HCT116 (cell line): ENCODE measurements around the gene DNAAF8. TPM values are rescaled to one million over a fixed set of nuclear protein-coding genes. Genes with fewer than 3 reads are reported as not detected.

ENCODE experiments used
- ATAC-seq: fragments of 200-7000 bp; cut with Tn5 transposase; 2 replicates; pipeline ENCODE4 v1.9.1; 2020; ENCODE audit warnings: mild to moderate bottlenecking, moderate library complexity
- BruUV-seq: library from RNA; stranded (reverse); fragments of 400-500 nt; replicated peaks from 2 replicates; lab custom pipeline; 2021; lab: Mats Ljungman, UMichigan
- CTCF ChIA-PET: fragments of 300-600 bp; sonication (Branson Sonifier 250); formaldehyde crosslinking; loops from one replicate; lab custom pipeline; 2021; ENCODE audit warnings: antibody characterized with exemption; lab: Charles Lee
- POLR2A ChIA-PET: fragments of 300-600, 350-600 bp; sonication (Branson Sonifier 250); formaldehyde crosslinking; loops from one replicate; lab custom pipeline; 2021; ENCODE audit warnings: antibody characterized with exemption; lab: Charles Lee
- RAD21 ChIA-PET, 2 experiments: fragments of 300-600 bp; sonication (Branson Sonifier 250); formaldehyde crosslinking; loops; one replicate each; lab custom pipeline; 2023; ENCODE audit warnings: low total read pairs in 2 of 2; ENCODE audit not compliant: uncharacterized antibody in 2 of 2, unreplicated experiment in 2 of 2, low non-redundant PET in 1 of 2; lab: Charles Lee
- DNase-seq: peaks from one replicate; pipeline ENCODE4 v3.0.0-alpha.2; 2010; ENCODE audit warnings: low read depth, low spot score
- H2AFZ ChIP-seq: fragments of 200-600 bp; shearing (Covaris generic), sonication (generic); 2 replicates; pipeline ENCODE4 v1.6.1; 2017; ENCODE audit warnings: low read depth, mixed run types, mixed read lengths, antibody characterized with exemption, low read length; ENCODE audit not compliant: poor library complexity, severe bottlenecking
- H3K27ac ChIP-seq: 2 replicates; pipeline ENCODE4 v1.5.1; 2012; ENCODE audit warnings: low read depth, low read length
- H3K27me3 ChIP-seq: fragments of 200-600 bp; sonication (generic); 2 replicates; pipeline ENCODE4 v1.6.1; 2016; ENCODE audit warnings: mixed run types, low read length, mixed read lengths; ENCODE audit not compliant: insufficient read depth
- H3K36me3 ChIP-seq, 2 experiments: fragments of 200-500 bp in 1 of 2; fragments of 200-600 bp in 1 of 2; sonication (Bioruptor generic) in 1 of 2; sonication (generic) in 1 of 2; 2 replicates each; pipeline versions ENCODE4 v1.5.1 to v1.6.1; 2014 to 2016; ENCODE audit warnings: low read length in 2 of 2, inconsistent platforms in 1 of 2, mixed read lengths in 1 of 2, mixed run types in 1 of 2; ENCODE audit not compliant: insufficient read depth in 2 of 2, control insufficient read depth in 1 of 2
- H3K4me1 ChIP-seq, 2 experiments: fragments of 200-600 bp in 1 of 2; sonication (generic) in 1 of 2; 2 replicates each; pipeline versions ENCODE4 v1.5.1 to v1.6.1; 2012 to 2017; ENCODE audit warnings: low read length in 2 of 2, inconsistent platforms in 1 of 2, mild to moderate bottlenecking in 1 of 2, mixed read lengths in 1 of 2, mixed run types in 1 of 2, moderate library complexity in 1 of 2; ENCODE audit not compliant: insufficient read depth in 2 of 2, control insufficient read depth in 1 of 2
- H3K4me2 ChIP-seq: fragments of 200-600 bp; sonication (generic); 2 replicates; pipeline ENCODE4 v1.6.1; 2017; ENCODE audit warnings: mixed run types, low read length, mixed read lengths
- H3K4me3 ChIP-seq, 2 experiments: fragments of 200-600 bp in 1 of 2; sonication (generic) in 1 of 2; replicated peaks in 1 of 2; 2 replicates each; pipeline ENCODE4 v1.5.1; 2011 to 2016; ENCODE audit warnings: low read length in 2 of 2, control low read depth in 1 of 2, low read depth in 1 of 2, mild to moderate bottlenecking in 1 of 2, mixed read lengths in 1 of 2, mixed run types in 1 of 2
- H3K79me2 ChIP-seq: fragments of 200-600 bp; sonication (generic); 2 replicates; pipeline ENCODE4 v1.6.1; 2017; ENCODE audit warnings: mild to moderate bottlenecking, mixed run types, low read length, moderate library complexity, mixed read lengths; ENCODE audit not compliant: insufficient read depth
- H3K9ac ChIP-seq: fragments of 200-600 bp; sonication (generic); 2 replicates; pipeline ENCODE4 v1.6.1; 2016; ENCODE audit warnings: low read length, mixed read lengths
- H3K9me2 ChIP-seq: fragments of 200-600 bp; sonication (generic), shearing (Covaris generic); 2 replicates; pipeline ENCODE4 v1.6.1; 2017; ENCODE audit warnings: mixed run types, mild to moderate bottlenecking, moderate library complexity; ENCODE audit not compliant: insufficient read depth
- H3K9me3 ChIP-seq, 2 experiments: fragments of 200-500 bp in 1 of 2; fragments of 200-600 bp in 1 of 2; sonication (Bioruptor generic) in 1 of 2; sonication (generic) in 1 of 2; 2 replicates each; pipeline ENCODE4 v1.6.1; 2014 to 2017; ENCODE audit warnings: low read length in 2 of 2, mixed read lengths in 2 of 2, inconsistent platforms in 1 of 2, low read depth in 1 of 2, mild to moderate bottlenecking in 1 of 2, mixed run types in 1 of 2, moderate library complexity in 1 of 2; ENCODE audit not compliant: control insufficient read depth in 1 of 2, insufficient read depth in 1 of 2
- H4K20me1 ChIP-seq: fragments of 200-600 bp; sonication (generic), shearing (Covaris generic); 2 replicates; pipeline ENCODE4 v1.6.1; 2017; ENCODE audit warnings: mixed run types, mild to moderate bottlenecking, moderate library complexity; ENCODE audit not compliant: insufficient read depth
- CBX3 ChIP-seq: IDR thresholded peaks from 2 replicates; pipeline ENCODE4 v1.6.1; 2012; ENCODE audit warnings: low read depth
- EGR1 ChIP-seq: IDR thresholded peaks from 2 replicates; pipeline ENCODE4 v1.6.1; 2012; ENCODE audit warnings: low read depth
- EZH2phosphoT487 ChIP-seq: fragments of 200-600 bp; IDR thresholded peaks from 2 replicates; pipeline ENCODE4 v1.6.1; 2018; ENCODE audit warnings: antibody characterized with exemption, borderline replicate concordance
- FOSL1 ChIP-seq: IDR thresholded peaks from 2 replicates; pipeline ENCODE4 v1.6.1; 2012; ENCODE audit warnings: low read depth
- JUND ChIP-seq: IDR thresholded peaks from 2 replicates; pipeline ENCODE4 v1.6.1; 2012
- POLR2AphosphoS5 ChIP-seq: IDR thresholded peaks from 2 replicates; pipeline ENCODE4 v1.6.1; 2011; ENCODE audit warnings: mild to moderate bottlenecking, low read depth, low read length, moderate library complexity
- RAD21 ChIP-seq: IDR thresholded peaks from 2 replicates; pipeline ENCODE4 v1.6.1; 2012; ENCODE audit warnings: low read depth, mild to moderate bottlenecking
- SIN3A ChIP-seq: IDR thresholded peaks from 2 replicates; pipeline ENCODE4 v1.6.1; 2012; ENCODE audit warnings: low read depth
- SRF ChIP-seq: IDR thresholded peaks from 2 replicates; pipeline ENCODE4 v1.6.1; 2012; ENCODE audit warnings: low read depth
- TCF7L2 ChIP-seq: IDR thresholded peaks from 2 replicates; pipeline ENCODE4 v1.7.0; 2011; ENCODE audit warnings: borderline replicate concordance, inconsistent platforms; ENCODE audit not compliant: insufficient read depth, insufficient read length; ENCODE audit errors: extremely low read depth
- ZNF274 ChIP-seq: fragments of 200-500 bp; sonication (Bioruptor generic); IDR thresholded peaks from 2 replicates; pipeline ENCODE4 v1.6.1; 2014; ENCODE audit warnings: mild to moderate bottlenecking, low read depth, low read length, inconsistent platforms
- intact Hi-C: fragments of 100-400 bp; cut with micrococcal nuclease; formaldehyde crosslinking; loops from 2 replicates; pipeline ENCODE4 v1.10.0; 2022
- total RNA-seq: library from RNA; stranded (reverse); gene quantifications from one replicate; pipeline ENCODE4 v1.2.1, GENCODE V29; 2021; ENCODE audit not compliant: unreplicated experiment
- TF ChIP-seq, protein P1 (sequence below): IDR thresholded peaks from 2 replicates; pipeline ENCODE4 v1.6.1; 2012

Gene DNAAF8
- total RNA-seq, 1 experiment from 2014 or later, result 1.0 TPM

DNA sequence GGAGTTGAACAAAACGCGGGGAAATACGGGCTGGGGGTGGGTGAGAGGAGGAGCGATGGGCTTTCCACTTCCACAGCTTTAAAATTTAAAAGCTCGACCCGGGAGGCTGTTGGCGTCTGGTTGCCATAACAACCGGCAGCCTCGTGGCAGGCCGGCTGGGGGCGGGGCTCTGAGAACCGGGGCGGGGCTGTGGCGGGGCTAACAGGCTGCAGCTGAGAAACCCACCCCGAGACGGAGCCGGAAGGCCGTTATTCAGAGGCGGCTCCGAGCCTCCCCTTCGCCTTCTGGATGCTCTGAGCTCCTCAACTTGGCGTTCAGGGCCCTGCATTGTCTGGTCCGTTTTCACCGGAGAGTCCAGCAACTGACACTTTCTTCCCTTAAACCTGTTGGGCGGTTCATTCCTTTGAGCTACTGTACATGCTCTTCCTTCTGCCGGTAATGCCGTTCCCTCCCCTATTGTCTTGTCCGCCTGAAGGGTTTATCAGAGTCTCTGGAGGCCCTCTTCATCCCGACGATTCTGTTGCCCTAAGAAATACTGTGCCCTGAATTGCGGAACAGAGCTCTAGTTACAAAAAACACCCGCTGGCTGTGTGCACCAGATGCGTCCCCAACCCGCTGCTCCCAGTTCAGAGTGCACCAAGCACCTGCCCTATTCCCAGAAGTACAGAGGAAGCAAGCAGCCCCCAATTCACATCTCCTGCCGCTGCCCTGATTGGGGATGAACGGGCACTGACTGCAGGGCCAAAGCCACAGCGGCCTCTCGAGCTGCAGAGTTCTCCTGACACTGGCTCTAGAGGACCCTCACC is 596 bp downstream of the DNAAF8 start:
- TF ChIP-seq TCF7L2 (no peak), RAD21 (no peak), SIN3A (peak; percentile 15), CBX3 (no peak), EZH2phosphoT487 (no peak), SRF (no peak), EGR1 (no peak), JUND (no peak), FOSL1 (no peak), ZNF274 (no peak), POLR2AphosphoS5 (peak; percentile 13; the same call in 1 of the 2 replicates)
- TF ChIP-seq, protein P1, sequence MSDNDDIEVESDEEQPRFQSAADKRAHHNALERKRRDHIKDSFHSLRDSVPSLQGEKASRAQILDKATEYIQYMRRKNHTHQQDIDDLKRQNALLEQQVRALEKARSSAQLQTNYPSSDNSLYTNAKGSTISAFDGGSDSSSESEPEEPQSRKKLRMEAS, result peak; percentile 64
- peaks cover 0 to 5% of the 10 kb centered on the region in 2 experiments; a peak in 1 of 4 replicates for H3K36me3 ChIP-seq
- POLR2A ChIA-PET, result interaction anchor here (0.7 to 1.9 kb wide), 7 partner anchors 9 to 210 kb away, joined by 3 to 8 read pairs (median 5); partner anchors contain the start of gene ROGDI
- no peaks in the 10 kb centered on the region for H3K9me3 ChIP-seq
- no TSS peak for BruUV-seq
- peak overlapping the region; percentile 94 for H3K9ac ChIP-seq
- peak; percentile 40 for DNase-seq
- H3K4me2 ChIP-seq, result peak overlapping the region; percentile 96
- H4K20me1 ChIP-seq, result no peaks in the 10 kb centered on the region
- intact Hi-C loops, result loop anchor here (1.0 to 5.0 kb wide), 4 partner anchors 32 to 222 kb away; partner anchors contain the start of genes ROGDI, SEC14L5 and ZNF500
- CTCF ChIA-PET, result interaction anchor here (1.5 to 1.6 kb wide), 3 partner anchors 11 to 221 kb away, joined by 3 to 11 read pairs (median 4); partner anchors contain the start of gene MGRN1
- peaks cover 28% of the 10 kb centered on the region for H3K79me2 ChIP-seq
- H3K4me3 ChIP-seq, result peak overlapping the region; percentile 97
- no peaks in the 10 kb centered on the region for H3K27me3 ChIP-seq
- RAD21 ChIA-PET, result interaction anchor here in 1 of 2 experiments (1.0 kb wide), 2 partner anchors 41 to 180 kb away, joined by 3 read pairs; no protein-coding TSS in a partner anchor
- peak overlapping the region; percentile 31 for H2AFZ ChIP-seq
- no peaks in the 10 kb centered on the region for H3K9me2 ChIP-seq
- peaks cover 8 to 19% of the 10 kb centered on the region in 2 experiments for H3K4me1 ChIP-seq
- peak overlapping the region; percentile 83 for H3K27ac ChIP-seq
- ATAC-seq, result peak; percentile 69
